H54 (cell line): Measurements from ENCODE around the gene ZNF155.

ENCODE experiments used
- DNase-seq: peaks from one replicate; pipeline ENCODE4 v3.0.0; 2011; ENCODE audit warnings: low spot score, mixed read lengths; ENCODE audit not compliant: insufficient read length
- FAIRE-seq: peaks from 3 replicates; lab custom pipeline; 2011; peaks lifted over from hg19 to GRCh38; lab: Jason Lieb, UNC
- POLR2A ChIP-seq: IDR thresholded peaks from 2 replicates; pipeline ENCODE4 v1.6.1; 2011; ENCODE audit warnings: low read depth, mild to moderate bottlenecking, low read length

ZNF155 gene

GRCh38 chr19:44026622-44027021 lies 42.6 kb downstream of the ZNF155 start:
- no peak for TF ChIP-seq POLR2A
- FAIRE-seq (no peak), DNase-seq (no peak)

GRCh38 chr19:44032001-44032610 lies 48.1 kb downstream of the ZNF155 start:
- TF ChIP-seq POLR2A = no peak
- DNase-seq (no peak), FAIRE-seq (no peak)

- no peak for DNase-seq
- FAIRE-seq = no peak
- no peak for TF ChIP-seq POLR2A
Observed at GRCh38 chr19:44042147-44042546, 58.2 kb downstream of the ZNF155 start.
